ENCODE measurements around the gene ARHGDIG. TPM values are rescaled to one million over a fixed set of nuclear protein-coding genes. Genes with fewer than 3 reads are reported as not detected.
A peak's percentile ranks its signal among the peaks of the same experiment; 100 is the strongest.

Gene ARHGDIG
- total RNA-seq, 1 experiment from 2014 or later: 0.41 TPM

DNA sequence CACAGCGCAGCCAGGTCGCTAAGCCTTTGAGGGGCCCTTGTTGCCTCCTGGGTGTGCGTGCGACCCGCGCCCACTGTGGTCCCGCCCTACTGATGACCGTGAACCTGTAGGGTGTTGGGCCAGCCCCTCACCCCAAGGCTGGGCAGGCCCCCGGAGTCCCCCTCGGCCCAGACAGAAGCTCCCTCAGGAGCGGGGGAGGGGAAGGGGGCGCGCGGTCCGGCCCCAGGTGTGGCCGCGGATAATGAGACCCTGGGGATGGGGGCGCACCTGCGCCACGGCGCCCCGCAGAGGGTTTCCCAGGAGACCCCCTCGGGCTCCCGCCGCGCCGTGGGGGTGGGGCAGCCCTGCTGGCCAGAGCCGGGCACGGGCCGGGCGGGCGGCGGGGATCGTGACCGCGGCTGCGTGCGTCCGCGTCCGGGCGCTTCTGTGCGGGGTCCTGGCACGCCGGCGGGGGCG lies 358 bp upstream of the ARHGDIG start:
- H3K27ac ChIP-seq (ENCODE audit: low read depth, low read length, poor library complexity, severe bottlenecking): no peak overlapping the region
- no peaks in the 10 kb centered on the region for H3K4me1 ChIP-seq (ENCODE audit: insufficient read depth, low read length, poor library complexity, severe bottlenecking)
- ChIA-PET CTCF (no interaction called here), POLR2A (ENCODE audit: low non-redundant PET) (interaction anchor here (0.6 kb wide), 1 partner anchor 287 kb away, joined by 4 read pairs; no protein-coding TSS in a partner anchor)
- TF ChIP-seq, protein P1, sequence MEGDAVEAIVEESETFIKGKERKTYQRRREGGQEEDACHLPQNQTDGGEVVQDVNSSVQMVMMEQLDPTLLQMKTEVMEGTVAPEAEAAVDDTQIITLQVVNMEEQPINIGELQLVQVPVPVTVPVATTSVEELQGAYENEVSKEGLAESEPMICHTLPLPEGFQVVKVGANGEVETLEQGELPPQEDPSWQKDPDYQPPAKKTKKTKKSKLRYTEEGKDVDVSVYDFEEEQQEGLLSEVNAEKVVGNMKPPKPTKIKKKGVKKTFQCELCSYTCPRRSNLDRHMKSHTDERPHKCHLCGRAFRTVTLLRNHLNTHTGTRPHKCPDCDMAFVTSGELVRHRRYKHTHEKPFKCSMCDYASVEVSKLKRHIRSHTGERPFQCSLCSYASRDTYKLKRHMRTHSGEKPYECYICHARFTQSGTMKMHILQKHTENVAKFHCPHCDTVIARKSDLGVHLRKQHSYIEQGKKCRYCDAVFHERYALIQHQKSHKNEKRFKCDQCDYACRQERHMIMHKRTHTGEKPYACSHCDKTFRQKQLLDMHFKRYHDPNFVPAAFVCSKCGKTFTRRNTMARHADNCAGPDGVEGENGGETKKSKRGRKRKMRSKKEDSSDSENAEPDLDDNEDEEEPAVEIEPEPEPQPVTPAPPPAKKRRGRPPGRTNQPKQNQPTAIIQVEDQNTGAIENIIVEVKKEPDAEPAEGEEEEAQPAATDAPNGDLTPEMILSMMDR (conservative IDR thresholded peaks at IDR 0.05; ENCODE audit: low read depth, low read length): no peak
- no peak for TF ChIP-seq EZH2 (IDR thresholded peaks at IDR 0.05; ENCODE audit: borderline replicate concordance, low read depth, low read length, poor library complexity, severe bottlenecking)
- intact Hi-C loops (cut with micrococcal nuclease; ENCODE audit: unreplicated experiment): loop anchor here (2.0 kb wide), 1 partner anchor 73 kb away; the partner anchor contains the start of gene AXIN1
- no TSS peak for BruUV-seq (replicated peaks)
- H3K36me3 ChIP-seq (ENCODE audit: insufficient read depth, low read length, poor library complexity, severe bottlenecking): no peaks in the 10 kb centered on the region
- H3K27me3 ChIP-seq (replicated peaks; ENCODE audit: insufficient read depth, low read depth, low read length, poor library complexity): peaks cover 25% of the 10 kb centered on the region
- no peak for DNase-seq (ENCODE audit: low spot score)
- H3K9me3 ChIP-seq (ENCODE audit: low read depth, low read length, poor library complexity, severe bottlenecking): no peaks in the 10 kb centered on the region
- peak overlapping the region; percentile 26 for H3K4me3 ChIP-seq (ENCODE audit: low read depth, low read length, poor library complexity, severe bottlenecking)

DNA sequence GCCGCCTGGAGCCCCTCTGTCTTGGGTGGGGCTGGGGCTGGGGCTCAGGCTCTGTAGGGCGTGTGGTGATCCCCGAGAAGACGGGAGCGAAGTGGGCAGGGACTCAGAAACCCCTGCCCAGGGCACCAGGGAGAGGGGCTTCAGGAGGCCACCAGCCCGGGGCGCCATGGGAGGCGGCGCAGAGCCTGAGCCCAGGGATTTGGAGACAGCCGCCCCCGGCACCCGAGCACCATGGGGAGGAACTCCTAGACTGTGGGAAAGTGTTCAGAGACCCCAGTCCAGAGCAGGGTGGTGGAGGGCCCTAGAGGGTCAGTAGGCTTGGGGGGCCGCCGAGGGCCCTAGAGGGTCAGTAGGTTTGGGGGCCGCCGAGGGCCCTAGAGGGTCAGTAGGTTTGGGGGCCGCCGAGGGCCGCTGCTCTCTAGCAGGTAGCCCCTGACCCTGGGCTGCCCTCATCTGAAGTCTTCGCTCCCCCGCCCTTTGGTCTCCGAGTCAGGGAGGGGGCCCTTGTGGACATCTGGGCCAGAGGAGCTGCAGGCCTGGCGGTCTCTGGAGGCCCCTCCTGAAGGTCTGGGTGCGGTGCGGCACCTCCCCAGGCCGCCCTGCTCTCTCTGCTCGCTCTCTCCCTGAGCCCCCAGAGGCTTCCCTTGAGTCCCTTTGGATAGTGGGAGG lies 734 bp downstream of the ARHGDIG start:
- H3K27ac ChIP-seq (ENCODE audit: low read depth, low read length, poor library complexity, severe bottlenecking): no peak overlapping the region
- H3K36me3 ChIP-seq (ENCODE audit: insufficient read depth, low read length, poor library complexity, severe bottlenecking): no peaks in the 10 kb centered on the region
- intact Hi-C loops (cut with micrococcal nuclease; ENCODE audit: unreplicated experiment): loop anchor here (2.0 kb wide), 1 partner anchor 72 kb away; the partner anchor contains the start of gene AXIN1
- DNase-seq (ENCODE audit: low spot score): no peak
- H3K4me3 ChIP-seq (ENCODE audit: low read depth, low read length, poor library complexity, severe bottlenecking): peak overlapping the region; percentile 52
- no TSS peak for BruUV-seq (replicated peaks)
- no peaks in the 10 kb centered on the region for H3K4me1 ChIP-seq (ENCODE audit: insufficient read depth, low read length, poor library complexity, severe bottlenecking)
- H3K9me3 ChIP-seq (ENCODE audit: low read depth, low read length, poor library complexity, severe bottlenecking): no peaks in the 10 kb centered on the region
- no peak for TF ChIP-seq EZH2 (IDR thresholded peaks at IDR 0.05; ENCODE audit: borderline replicate concordance, low read depth, low read length, poor library complexity, severe bottlenecking)
- TF ChIP-seq, protein P1 (conservative IDR thresholded peaks at IDR 0.05; ENCODE audit: low read depth, low read length): no peak
- peaks cover 19% of the 10 kb centered on the region for H3K27me3 ChIP-seq (replicated peaks; ENCODE audit: insufficient read depth, low read depth, low read length, poor library complexity)
- ChIA-PET CTCF (no interaction called here), POLR2A (ENCODE audit: low non-redundant PET) (no interaction called here)

DNA sequence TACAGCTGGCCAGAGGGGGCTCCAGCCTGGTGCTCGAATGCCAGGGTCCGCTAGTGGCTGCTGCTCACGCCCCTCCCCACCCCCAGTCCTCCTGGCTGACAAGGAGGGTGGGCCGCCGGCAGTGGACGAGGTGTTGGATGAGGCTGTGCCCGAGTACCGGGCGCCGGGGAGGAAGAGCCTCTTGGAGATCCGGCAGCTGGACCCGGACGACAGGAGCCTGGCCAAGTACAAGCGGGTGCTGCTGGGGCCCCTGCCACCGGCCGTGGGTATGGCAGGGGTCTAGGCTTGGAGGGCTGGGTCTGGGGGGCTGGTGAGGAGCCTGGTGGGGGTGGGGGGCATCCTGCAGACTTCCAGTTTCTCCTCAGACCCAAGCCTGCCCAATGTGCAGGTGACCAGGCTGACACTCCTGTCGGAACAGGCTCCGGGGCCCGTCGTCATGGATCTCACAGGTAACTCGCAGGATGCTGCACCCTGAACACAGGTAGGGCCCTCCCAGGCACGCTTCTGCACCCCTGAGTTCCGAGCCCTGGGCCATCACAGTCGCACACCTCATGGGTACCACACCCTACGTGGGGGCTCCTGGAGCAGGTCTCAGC lies 1.4 kb downstream of the ARHGDIG start:
- H3K4me3 ChIP-seq (ENCODE audit: low read depth, low read length, poor library complexity, severe bottlenecking): no peak overlapping the region
- H3K27me3 ChIP-seq (replicated peaks; ENCODE audit: insufficient read depth, low read depth, low read length, poor library complexity): peaks cover 15% of the 10 kb centered on the region
- ChIA-PET POLR2A (ENCODE audit: low non-redundant PET) (no interaction called here), CTCF (no interaction called here)
- no TSS peak for BruUV-seq (replicated peaks)
- TF ChIP-seq EZH2 (IDR thresholded peaks at IDR 0.05; ENCODE audit: borderline replicate concordance, low read depth, low read length, poor library complexity, severe bottlenecking): no peak
- no peaks in the 10 kb centered on the region for H3K9me3 ChIP-seq (ENCODE audit: low read depth, low read length, poor library complexity, severe bottlenecking)
- no peaks in the 10 kb centered on the region for H3K4me1 ChIP-seq (ENCODE audit: insufficient read depth, low read length, poor library complexity, severe bottlenecking)
- H3K27ac ChIP-seq (ENCODE audit: low read depth, low read length, poor library complexity, severe bottlenecking): no peak overlapping the region
- intact Hi-C loops (cut with micrococcal nuclease; ENCODE audit: unreplicated experiment): loop anchor here (2.0 kb wide), 1 partner anchor 71 kb away; the partner anchor contains the start of gene AXIN1
- no peaks in the 10 kb centered on the region for H3K36me3 ChIP-seq (ENCODE audit: insufficient read depth, low read length, poor library complexity, severe bottlenecking)
- no peak for DNase-seq (ENCODE audit: low spot score)

All from A673 (cell line).